K562 (cell line): Measurements from ENCODE around the gene ARRDC5. TPM values are rescaled to one million over a fixed set of nuclear protein-coding genes. Genes with fewer than 3 reads are reported as not detected.

ENCODE experiments used
- CBX8 ChIP-seq: fragments of 200-600 bp; sonication (generic); IDR thresholded peaks from 2 replicates; pipeline ENCODE4 v1.6.1; 2012; ENCODE audit warnings: borderline replicate concordance, mixed run types, low read depth, mild to moderate bottlenecking, moderate library complexity, mixed read lengths, low read length, control low read depth, inconsistent platforms; ENCODE audit not compliant: poor library complexity, severe bottlenecking; ENCODE audit errors: extremely low read depth
- MAZ ChIP-seq, 2 experiments: fragments of 450-650 bp in 1 of 2; sonication (generic) in 1 of 2; formaldehyde crosslinking; IDR thresholded peaks in 1 of 2; conservative IDR thresholded peaks in 1 of 2; 2 replicates each; pipeline versions ENCODE4 v1.4.0 to v1.5.0; 2020; ENCODE audit warnings: mild to moderate bottlenecking in 1 of 2, missing genetic modification reagents in 1 of 2
- NBN ChIP-seq: fragments of 450-650 bp; IDR thresholded peaks from 2 replicates; pipeline ENCODE4 v1.6.1; 2016; ENCODE audit warnings: low read depth, mild to moderate bottlenecking
- PHB2 ChIP-seq: fragments of 450-650 bp; IDR thresholded peaks from 2 replicates; pipeline ENCODE4 v1.6.1; 2017; ENCODE audit warnings: low read depth
- POLR2AphosphoS5 ChIP-seq: IDR thresholded peaks from 2 replicates; pipeline ENCODE4 v1.6.1; 2011; ENCODE audit warnings: mild to moderate bottlenecking, low read depth, low read length, moderate library complexity; ENCODE audit not compliant: control insufficient read depth, insufficient read depth
- RBFOX2 ChIP-seq: fragments of 200-400 bp; formaldehyde crosslinking; IDR thresholded peaks from 2 replicates; pipeline ENCODE4 v1.6.1; 2017; ENCODE audit warnings: low read depth, mild to moderate bottlenecking, low read length, moderate library complexity
- RBM22 ChIP-seq: fragments of 200-400 bp; formaldehyde crosslinking; IDR thresholded peaks from 2 replicates; pipeline ENCODE4 v1.6.1; 2018; ENCODE audit warnings: low read length, low read depth; ENCODE audit not compliant: poor library complexity, severe bottlenecking
- SRF ChIP-seq, 2 experiments: fragments of 250-450, 450-650 bp in 1 of 2; sonication (Bioruptor Pico) in 1 of 2; sonication (generic) in 1 of 2; formaldehyde crosslinking; IDR thresholded peaks; 2 replicates each; pipeline versions ENCODE4 v1.5.0 to v1.5.1; 2020 to 2022; ENCODE audit warnings: mild to moderate bottlenecking in 1 of 2, missing genetic modification reagents in 1 of 2
- TRIM28 ChIP-seq: fragments of 450-650 bp; IDR thresholded peaks from 2 replicates; pipeline ENCODE4 v1.6.1; 2017
- ZFP36 ChIP-seq: fragments of 150-350 bp; IDR thresholded peaks from 2 replicates; pipeline ENCODE4 v1.6.1; 2018; ENCODE audit warnings: low read length, low read depth; ENCODE audit not compliant: partially characterized antibody
- ZNF184 ChIP-seq: sonication (generic); formaldehyde crosslinking; IDR thresholded peaks from 2 replicates; pipeline ENCODE4 v1.5.0; 2020; ENCODE audit warnings: missing genetic modification reagents
- polyA plus RNA-seq, 8 experiments: library from polyadenylated mRNA; depleted of rRNA in 4 of 8; stranded (reverse) in 5 of 8; unstranded in 3 of 8; fragments of >200 nt; fragmentation: Nextera tagmentation in 2 of 8; fragmentation: Illumina TruSeq in 1 of 8; extraction: Ambion mirVana in 2 of 8; extraction: Trizol in 1 of 8; gene quantifications; 2 replicates each; pipeline versions ENCODE4 v1.2.1 to v1.2.3, GENCODE V29; 2011 to 2014; ENCODE audit warnings: inconsistent platforms in 1 of 8, missing spikeins in 1 of 8
- total RNA-seq, 7 experiments: library from RNA; depleted of rRNA in 6 of 7; stranded (reverse); fragments of >200 nt in 6 of 7; fragmentation: Illumina TruSeq in 2 of 7; extraction: Trizol in 2 of 7; gene quantifications; 2 replicates each; pipeline versions ENCODE4 v1.2.1 to v1.2.3, GENCODE V29; 2011 to 2021; ENCODE audit warnings: low replicate concordance in 1 of 7
- TF ChIP-seq, protein P1 (sequence below): fragments of 450-650 bp; IDR thresholded peaks from 2 replicates; pipeline ENCODE4 v1.6.1; 2016; ENCODE audit warnings: antibody characterized with exemption
- TF ChIP-seq, protein P2 (sequence below): fragments of 250-450 bp; sonication (Bioruptor Pico); IDR thresholded peaks from 2 replicates; pipeline ENCODE4 v1.4.0; 2020
- TF ChIP-seq, protein P3 (sequence below): fragments of 450-650 bp; formaldehyde crosslinking; IDR thresholded peaks from 2 replicates; pipeline ENCODE4 v1.4.0; 2020; ENCODE audit warnings: mild to moderate bottlenecking, mixed read lengths

ARRDC5 gene
- total and polyA plus RNA-seq, 9 of the 15 experiments (the other 6 are each of a cell fraction or from before 2014, with no cell fraction given) = not detected

DNA sequence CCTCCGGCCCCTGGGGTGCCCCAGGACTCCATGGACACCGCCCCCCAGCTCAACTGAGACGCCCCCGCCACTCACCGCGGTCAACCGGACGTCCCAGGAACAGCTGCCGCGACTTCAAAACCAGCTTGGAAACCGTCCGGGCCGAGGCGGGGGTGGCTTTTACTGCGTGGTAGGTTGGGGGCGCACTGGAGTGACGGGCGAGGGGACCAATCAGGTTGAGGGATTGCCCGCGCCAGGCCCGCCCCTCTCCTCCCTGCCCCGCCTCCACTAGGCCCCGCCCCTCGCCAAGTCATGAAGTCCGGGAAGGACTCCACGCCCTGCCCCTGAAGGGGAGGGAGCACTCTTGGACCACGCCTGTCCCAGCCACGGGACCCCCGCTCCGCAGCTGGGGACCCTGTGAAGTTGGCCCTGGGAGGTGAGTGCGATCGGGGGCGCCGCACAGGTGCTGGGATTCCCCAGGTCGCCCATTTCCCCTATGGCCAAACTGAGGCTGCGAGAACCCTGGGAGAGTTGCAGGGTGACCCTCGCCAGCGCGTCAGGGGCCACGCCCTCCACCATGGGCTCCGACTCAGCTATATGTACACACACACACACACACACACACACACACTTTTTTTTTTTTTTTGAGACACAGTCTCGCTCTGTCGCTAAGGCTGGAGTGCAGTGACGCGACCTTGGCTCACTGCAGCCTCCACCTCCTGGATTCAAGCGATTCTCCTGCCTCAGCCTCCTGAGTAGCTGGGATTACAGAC, 35.0 kb downstream of the ARRDC5 start, which contains the start of gene PLIN3 (continued):
- TF ChIP-seq CBX8 (no peak), RBFOX2 (peak; percentile 74), TRIM28 (peak; percentile 34; the same call in 1 of the 2 replicates), RBM22 (no peak), ZNF184 (CRISPR knock-in tag) (no peak), ZFP36 (no peak), POLR2AphosphoS5 (peak; percentile 60), MAZ (CRISPR knock-in tag; conservative IDR thresholded peaks at IDR 0.05 in 1 of 2, IDR thresholded peaks at IDR 0.05 in 1 of 2) (peak; percentile 45 to 82; a peak in 3 of 4 replicates), NBN (peak; percentile 91), SRF (CRISPR knock-in tag; IDR thresholded peaks at IDR 0.05) (no peak), PHB2 (0 out of 2 replicates have a peak, but pooled peaks have one; percentile 59)
- TF ChIP-seq, protein P1, sequence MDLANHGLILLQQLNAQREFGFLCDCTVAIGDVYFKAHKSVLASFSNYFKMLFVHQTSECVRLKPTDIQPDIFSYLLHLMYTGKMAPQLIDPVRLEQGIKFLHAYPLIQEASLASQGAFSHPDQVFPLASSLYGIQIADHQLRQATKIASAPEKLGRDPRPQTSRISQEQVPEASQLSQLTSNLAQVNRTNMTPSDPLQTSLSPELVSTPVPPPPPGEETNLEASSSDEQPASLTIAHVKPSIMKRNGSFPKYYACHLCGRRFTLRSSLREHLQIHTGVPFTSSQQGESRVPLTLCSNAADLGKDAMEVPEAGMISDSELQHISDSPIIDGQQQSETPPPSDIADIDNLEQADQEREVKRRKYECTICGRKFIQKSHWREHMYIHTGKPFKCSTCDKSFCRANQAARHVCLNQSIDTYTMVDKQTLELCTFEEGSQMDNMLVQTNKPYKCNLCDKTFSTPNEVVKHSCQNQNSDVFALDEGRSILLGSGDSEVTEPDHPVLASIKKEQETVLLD = peak; percentile 80
- TF ChIP-seq, protein P2, sequence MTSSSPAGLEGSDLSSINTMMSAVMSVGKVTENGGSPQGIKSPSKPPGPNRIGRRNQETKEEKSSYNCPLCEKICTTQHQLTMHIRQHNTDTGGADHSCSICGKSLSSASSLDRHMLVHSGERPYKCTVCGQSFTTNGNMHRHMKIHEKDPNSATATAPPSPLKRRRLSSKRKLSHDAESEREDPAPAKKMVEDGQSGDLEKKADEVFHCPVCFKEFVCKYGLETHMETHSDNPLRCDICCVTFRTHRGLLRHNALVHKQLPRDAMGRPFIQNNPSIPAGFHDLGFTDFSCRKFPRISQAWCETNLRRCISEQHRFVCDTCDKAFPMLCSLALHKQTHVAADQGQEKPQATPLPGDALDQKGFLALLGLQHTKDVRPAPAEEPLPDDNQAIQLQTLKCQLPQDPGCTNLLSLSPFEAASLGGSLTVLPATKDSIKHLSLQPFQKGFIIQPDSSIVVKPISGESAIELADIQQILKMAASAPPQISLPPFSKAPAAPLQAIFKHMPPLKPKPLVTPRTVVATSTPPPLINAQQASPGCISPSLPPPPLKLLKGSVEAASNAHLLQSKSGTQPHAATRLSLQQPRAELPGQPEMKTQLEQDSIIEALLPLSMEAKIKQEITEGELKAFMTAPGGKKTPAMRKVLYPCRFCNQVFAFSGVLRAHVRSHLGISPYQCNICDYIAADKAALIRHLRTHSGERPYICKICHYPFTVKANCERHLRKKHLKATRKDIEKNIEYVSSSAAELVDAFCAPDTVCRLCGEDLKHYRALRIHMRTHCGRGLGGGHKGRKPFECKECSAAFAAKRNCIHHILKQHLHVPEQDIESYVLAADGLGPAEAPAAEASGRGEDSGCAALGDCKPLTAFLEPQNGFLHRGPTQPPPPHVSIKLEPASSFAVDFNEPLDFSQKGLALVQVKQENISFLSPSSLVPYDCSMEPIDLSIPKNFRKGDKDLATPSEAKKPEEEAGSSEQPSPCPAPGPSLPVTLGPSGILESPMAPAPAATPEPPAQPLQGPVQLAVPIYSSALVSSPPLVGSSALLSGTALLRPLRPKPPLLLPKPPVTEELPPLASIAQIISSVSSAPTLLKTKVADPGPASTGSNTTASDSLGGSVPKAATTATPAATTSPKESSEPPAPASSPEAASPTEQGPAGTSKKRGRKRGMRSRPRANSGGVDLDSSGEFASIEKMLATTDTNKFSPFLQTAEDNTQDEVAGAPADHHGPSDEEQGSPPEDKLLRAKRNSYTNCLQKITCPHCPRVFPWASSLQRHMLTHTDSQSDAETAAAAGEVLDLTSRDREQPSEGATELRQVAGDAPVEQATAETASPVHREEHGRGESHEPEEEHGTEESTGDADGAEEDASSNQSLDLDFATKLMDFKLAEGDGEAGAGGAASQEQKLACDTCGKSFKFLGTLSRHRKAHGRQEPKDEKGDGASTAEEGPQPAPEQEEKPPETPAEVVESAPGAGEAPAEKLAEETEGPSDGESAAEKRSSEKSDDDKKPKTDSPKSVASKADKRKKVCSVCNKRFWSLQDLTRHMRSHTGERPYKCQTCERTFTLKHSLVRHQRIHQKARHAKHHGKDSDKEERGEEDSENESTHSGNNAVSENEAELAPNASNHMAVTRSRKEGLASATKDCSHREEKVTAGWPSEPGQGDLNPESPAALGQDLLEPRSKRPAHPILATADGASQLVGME (CRISPR knock-in tag) = no peak
- TF ChIP-seq, protein P3, sequence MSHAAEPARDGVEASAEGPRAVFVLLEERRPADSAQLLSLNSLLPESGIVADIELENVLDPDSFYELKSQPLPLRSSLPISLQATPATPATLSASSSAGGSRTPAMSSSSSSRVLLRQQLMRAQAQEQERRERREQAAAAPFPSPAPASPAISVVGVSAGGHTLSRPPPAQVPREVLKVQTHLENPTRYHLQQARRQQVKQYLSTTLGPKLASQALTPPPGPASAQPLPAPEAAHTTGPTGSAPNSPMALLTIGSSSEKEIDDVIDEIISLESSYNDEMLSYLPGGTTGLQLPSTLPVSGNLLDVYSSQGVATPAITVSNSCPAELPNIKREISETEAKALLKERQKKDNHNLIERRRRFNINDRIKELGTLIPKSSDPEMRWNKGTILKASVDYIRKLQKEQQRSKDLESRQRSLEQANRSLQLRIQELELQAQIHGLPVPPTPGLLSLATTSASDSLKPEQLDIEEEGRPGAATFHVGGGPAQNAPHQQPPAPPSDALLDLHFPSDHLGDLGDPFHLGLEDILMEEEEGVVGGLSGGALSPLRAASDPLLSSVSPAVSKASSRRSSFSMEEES (CRISPR knock-in tag) = no peak
